GM21515 (cell line): Measurements from ENCODE around the gene KCNN3.
"Not testable (repeated sequence)": the region's sequence is repeated elsewhere in the genome, so short reads cannot be mapped to it uniquely, and the experiment has no call there.

Source experiments
- ATAC-seq: cut with Tn5 transposase; IDR thresholded peaks from one replicate; pipeline ENCODE4 v1.9.1; 2021; ENCODE audit not compliant: unreplicated experiment

Gene KCNN3

DNA sequence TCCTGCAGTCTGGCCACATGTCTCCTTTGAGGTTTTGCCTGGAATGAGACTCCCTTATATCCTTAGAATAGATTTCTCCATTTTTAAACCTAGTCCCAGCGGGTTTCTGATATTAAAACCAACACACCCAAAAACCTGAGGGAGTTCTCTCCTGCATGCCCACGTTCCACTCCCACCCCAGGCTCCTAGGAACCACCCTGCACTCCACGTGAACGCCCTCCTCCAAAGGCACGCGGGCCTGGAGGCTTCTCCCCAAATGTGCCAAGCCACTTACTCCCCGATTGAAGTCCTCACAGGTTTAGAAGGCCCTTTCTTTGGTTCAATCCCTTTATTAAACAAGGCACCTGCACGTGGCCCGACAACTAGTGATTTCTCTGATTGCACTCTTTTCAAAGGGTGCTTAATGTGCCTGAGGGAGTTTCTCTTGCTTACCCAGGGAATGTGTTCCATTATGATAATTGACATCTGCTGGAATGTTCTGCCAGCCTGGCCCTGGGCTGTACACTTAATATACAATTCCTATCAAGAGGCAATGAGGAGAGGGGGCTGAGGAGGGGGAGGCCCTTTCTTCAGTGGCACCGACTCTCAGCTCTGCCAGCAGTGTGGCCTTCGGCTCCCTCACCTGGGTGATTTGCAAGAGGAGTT, 157.8 kb downstream of the KCNN3 start:
- ATAC-seq: no peak

DNA sequence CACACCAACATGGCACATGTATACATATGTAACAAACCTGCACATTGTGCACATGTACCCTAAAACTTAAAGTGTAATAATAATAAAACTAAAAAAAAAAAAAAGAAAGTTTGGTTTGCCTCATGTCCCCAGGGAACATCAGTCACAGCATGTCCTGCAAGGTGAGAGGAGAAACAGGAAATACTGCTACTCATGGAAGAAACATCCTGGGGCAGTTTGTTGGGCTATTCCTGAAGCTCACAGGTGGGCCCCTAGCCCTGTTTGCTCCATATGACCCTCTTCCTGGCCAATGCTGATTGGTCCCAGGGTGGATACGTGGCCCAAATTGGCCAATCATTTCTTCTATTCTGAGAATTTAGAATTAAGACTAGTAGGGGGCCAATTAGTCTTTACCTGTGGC, 158.7 kb downstream of the KCNN3 start:
- ATAC-seq: no peak

DNA sequence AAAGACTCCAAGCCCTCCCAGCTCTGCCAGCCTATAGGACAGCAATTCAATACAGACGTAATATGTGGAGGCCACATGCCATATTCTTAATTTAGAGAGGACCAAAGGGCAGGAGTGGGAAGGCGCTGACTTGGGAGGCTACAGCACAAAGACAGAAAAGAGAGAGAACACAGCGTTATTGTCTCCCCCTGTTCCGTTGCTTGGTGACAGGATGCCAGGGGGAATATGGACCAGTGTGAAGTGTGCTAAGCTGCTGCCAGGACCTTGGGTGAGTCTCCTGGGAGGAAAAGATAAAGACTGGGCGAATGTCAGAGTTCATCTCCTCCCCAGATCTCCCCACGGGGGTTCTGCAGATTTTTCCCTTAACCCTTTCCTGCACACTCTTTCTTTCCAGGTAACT, 160.0 kb downstream of the KCNN3 start:
- ATAC-seq: no peak

DNA sequence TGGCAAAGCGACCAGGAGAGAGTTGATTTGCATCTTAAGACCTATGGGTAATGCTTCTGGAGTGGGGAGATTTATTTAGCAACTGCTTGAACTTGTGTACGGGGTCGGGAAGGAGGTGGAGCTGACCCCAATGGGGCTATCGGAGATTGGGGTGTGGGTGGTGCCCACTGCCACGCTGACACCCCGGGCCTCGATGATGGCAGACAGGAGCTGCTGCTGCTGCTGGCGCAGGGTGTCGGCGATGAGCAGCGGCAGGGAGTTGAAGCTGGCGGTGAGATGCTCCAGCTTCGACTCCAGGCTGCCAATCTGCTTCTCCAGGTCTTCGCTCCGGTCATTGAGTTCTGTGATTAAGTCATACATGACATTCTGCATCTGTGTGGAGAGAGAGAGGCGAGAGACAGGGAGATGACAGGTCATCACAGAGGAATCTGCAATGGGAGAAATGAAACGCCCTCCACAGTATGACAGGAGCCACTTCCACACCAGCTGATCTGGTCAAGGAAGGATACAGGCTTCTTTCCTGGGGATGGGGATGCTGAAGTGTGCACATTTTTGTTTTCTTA, 162.1 kb downstream of the KCNN3 start:
- no peak for ATAC-seq

DNA sequence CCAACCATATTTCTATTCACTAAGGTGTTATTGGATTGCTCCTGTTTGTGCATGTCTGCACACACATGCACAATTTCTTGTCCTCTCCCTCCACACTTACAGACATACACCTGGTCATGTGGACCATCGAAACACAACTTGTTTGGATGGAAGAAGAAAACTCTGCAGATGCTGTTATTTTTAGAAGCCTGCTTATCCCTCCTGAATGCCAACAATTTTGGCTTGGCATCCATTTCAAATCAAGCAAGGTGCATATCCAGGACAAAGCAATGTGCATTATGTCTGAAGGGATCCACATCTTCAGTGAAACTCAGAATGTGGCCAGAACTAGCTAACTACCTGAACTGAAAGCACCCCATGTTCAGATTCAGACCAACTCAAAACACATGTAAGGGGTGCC, 163.2 kb downstream of the KCNN3 start:
- ATAC-seq: no peak

DNA sequence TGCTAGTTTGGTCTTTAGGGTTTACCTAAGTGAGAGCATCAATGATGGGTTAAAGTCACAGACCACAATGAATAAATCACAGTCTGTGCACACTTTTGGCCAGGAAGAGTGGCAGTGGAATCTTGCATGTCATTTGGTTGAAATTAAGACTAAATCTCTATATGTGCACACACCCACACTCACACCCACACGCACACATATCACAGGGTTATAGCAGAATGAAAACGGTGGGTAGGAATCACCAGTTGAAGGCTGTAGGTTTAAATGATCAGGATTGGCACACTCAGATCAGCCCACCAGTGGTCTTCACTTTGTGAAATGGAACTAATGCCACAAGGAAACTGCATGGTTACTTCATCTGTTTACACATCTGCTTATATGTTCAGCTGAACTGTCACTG, 164.5 kb downstream of the KCNN3 start:
- no peak for ATAC-seq

DNA sequence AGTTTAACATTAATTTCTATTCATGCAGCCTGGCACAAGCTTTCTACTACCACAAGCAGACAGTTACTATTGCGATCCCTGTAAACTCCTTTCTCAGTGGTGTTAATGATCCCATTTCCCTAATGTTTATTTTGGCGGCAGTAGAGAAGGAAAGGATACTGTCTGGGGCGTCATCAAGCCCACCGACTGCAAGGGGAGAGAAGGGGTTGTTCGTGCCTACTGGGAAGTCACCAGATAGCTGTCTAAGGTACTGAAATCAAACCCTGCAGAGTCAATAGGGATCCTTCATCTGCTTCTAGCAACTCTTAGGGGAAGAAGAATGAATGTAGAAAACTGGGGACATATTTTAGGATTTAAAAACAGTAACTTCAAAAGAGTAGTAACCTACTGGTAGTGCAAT, 166.9 kb downstream of the KCNN3 start:
- no peak for ATAC-seq

DNA sequence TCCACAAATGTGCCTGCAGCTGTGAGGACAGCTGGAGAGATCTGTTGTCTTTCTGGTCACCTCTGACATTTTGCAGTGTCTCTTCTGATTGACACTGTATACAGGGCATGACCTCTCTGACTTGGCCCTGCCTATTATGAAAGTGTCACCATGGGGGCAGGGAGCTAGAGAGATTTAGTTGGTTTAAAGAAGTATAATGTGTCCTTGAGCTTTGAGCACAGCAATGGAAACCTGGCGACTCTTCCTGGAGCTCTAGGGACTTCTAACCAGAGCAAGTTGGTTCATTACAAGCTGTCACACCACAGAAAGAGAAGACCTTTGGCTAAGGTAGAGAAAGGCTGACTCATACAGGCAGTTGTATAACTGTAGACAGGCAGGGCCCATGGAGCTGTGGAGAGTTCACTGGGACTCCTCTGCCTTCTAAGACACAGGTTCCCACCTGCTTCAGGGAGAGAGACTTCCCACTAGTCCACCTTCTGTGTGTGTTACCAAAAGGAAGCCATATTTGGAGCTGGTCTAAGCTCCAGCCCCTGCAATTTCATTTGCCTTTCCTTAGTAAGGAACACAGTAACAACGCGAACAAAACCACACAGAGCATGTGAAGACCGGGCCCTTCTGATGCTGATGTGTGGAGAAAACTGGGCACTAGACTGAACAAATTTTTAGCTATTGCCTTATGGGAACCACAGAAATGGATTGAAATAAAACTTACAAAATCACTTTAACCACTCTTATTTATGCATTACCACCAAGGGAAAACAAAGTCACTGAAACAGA, 171.6 kb downstream of the KCNN3 start:
- ATAC-seq: no peak

DNA sequence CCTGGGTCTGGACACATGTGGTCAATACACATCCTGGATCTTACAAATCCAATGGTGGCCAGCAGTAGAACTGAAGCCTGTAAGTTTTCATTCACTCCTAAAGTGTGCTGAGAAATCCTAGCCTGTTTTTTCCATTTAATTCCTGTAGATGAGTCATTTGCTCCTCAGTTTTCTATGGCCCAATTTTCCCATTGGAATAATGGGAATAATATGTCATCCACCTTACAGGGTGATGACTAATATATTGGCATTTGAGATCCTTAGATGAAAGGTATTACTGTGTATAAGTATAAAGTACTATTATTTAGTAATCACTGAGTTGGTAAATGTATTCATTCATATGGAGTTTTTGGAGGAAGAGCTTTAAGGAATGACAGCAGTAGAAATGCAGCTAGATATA, 172.4 kb downstream of the KCNN3 start:
- ATAC-seq: no peak

DNA sequence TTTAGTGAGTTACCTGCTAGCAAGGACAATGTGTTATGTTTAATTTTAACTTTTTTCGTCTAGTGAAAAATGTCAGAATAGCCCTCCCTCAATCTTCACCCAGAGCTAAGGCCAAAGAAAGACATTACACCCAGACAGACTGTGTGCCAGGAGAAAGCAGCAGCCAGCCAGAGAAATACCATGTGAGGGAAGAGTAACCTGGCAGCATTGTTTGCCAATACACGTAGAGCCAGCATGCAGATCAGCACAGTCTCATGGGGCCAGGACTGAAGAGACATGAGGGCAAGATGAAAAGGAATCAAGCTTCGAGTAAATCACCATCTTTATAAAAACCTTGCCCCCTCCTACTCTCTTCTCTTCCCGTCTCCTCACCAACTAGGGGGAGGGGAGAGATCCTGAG, 173.6 kb downstream of the KCNN3 start:
- ATAC-seq: no peak

DNA sequence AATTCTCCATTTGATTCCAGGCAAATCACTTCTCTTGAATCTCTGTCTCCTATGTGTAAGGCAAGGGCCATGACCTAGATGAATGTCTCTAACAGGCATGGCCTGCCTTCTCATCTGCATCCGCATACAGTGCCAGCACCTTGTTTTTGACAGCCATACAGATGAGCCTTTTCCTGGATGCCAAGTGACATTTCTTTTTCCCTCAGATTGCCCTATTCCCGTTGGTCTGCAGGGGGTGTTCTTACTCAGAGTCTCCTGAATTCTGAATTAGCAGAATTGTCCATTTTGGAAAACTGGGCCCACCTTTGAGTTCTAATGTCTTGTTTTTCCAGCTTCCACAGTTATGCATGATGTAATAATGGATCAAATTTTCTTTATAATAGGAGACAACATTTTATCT, 174.1 kb downstream of the KCNN3 start:
- no peak for ATAC-seq

DNA sequence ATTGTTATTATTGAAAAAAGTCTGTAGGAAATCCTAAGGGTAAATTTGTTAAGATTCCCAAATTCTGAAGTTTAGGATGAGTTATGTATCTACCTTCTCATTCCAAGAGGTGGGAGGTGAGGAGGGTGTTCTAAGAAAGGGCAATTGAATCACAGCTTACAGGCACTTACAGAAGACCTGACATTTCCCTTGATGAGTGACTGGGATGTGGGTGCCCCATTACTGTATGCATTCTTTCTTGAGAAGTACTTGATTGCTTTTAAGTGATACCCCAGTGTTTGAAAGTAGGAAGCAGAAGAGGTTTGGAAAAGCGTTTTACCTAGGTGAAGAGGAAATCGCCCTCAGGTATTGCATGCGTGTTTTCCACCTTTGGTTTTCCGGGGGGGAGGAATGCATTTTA, 175.1 kb downstream of the KCNN3 start:
- ATAC-seq: no peak

DNA sequence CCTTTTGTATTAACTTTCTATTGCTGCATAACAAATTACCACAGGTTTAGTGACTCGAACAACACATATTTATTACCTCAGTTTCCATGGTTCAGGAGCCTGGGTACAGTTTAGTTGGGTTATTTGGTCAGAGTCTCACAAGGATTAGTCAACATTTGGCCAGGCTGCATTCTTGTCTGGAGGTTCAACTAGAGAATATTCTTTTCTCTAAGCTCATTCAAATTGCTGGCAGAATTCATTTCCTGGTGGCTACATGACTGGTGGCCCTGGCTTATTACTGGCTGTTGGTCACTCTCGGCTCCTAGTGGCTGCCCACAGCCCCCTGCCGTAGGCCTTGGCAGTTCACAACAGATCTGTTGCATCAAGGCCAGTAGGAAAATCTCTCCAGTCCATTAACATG, 181.0 kb downstream of the KCNN3 start:
- ATAC-seq: no peak

DNA sequence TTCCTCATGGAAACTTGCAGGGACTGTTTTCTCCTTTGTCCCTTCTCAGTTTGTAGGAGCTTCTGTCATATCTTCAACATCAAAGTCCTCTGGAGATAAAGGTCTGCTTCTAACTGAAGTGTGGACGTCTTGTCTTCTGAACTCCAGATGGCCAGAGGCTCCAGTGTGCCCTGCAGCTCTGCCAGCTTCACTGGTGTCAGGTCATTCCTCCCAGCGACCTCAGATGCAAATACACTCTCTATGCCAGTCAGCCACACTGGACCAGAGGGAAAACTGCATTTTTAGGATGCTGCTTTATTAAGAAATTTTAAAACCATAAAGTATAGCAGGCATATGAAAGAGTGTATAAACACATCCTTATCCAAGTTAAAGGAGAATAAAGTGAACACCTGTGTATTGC, 183.6 kb downstream of the KCNN3 start:
- ATAC-seq: no peak

DNA sequence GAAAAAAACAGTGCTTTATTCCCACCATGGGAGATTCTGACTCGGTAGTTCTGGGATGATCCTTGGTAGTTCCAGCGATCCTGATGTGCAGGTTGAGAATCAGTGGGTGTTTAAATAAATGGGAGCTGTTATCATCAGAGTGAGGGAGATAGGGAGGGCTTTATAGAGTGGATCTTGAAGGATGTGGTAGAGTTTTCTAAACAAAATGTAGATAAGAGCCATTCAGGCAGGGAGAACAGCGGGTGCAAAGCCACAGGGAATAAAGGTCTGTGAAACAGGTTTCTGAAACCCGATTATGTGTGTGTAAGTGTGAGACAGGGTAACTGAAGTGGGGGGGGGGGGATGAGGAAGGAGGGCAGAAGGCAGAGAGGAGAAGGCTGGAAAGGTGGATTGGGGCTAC, 186.3 kb downstream of the KCNN3 start:
- no peak for ATAC-seq

DNA sequence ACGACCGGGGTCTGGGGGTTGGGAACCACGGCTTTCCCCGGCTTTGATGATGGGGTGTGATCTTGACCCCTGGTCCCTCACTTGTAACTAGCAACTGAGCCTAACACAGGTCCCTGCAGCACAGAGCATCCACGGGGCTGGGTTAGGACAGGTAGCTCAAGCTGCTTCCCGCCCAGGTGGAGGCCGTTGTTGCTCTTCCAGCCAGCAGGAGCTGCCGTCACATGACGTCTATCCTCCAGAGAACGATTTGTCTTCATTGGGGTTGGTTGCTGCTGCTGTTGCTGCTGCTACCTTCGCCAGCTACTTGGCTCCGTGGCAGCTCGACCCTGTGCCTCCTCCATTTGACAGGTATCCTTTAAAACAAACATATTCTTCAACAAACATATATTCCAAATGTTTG, 187.8 kb downstream of the KCNN3 start:
- ATAC-seq: no peak

DNA sequence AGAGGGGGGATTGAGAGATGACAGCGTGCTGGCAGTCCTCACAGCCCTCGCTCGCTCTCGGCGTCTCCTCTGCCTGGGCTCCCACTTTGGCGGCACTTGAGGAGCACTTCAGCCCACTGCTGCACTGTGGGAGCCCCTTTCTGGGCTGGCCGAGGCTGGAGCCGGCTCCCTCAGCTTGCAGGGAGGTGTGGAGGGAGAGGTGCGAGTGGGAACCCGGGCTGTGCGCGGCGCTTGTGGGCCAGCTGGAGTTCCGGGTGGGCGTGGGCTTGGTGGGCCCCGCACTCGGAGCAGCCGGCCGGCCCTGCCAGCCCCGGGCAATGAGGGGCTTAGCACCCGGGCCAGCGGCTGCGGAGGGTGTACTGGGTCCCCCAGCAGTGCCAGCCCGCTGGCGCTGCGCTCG, 192.2 kb downstream of the KCNN3 start:
- not testable (repeated sequence) for ATAC-seq

DNA sequence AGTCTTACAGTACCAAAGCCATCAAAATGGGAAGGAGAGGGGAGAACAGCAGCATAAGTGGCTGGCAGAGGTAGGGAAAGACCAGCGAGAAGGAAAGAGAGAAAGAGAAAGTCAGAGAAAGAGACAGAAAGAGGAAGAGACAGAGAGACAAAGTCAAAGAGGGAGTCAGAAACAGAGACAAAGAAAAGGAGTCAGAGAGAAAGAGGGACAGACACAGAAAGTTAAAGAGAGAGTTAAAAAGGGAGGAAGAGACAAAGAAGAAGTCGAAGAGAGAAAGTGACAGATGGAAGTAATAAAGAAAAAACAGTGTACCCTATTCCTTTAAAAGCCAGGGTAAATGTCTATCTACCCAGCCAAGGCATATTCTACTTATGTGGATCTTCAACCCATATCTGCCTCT, 193.2 kb downstream of the KCNN3 start:
- ATAC-seq: not testable (repeated sequence)

DNA sequence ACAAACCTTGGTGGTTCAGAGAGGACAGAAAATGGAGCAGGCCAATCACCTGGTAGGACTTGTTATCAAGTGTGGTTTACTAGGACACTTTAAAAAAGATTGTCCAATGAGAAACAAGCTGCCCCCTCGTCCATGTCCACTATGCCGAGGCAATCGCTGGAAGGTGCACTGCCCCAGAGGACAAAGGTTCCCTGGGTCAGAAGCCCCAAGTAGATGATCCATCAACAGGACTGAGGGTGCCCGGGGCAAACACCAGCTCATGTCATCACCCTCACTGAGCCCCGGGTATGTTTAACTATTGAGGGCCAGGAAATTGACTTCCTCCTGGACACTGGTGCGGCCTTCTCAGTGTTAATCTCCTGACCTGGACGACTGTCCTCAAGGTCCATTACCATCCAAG, 195.6 kb downstream of the KCNN3 start:
- not testable (repeated sequence) for ATAC-seq

DNA sequence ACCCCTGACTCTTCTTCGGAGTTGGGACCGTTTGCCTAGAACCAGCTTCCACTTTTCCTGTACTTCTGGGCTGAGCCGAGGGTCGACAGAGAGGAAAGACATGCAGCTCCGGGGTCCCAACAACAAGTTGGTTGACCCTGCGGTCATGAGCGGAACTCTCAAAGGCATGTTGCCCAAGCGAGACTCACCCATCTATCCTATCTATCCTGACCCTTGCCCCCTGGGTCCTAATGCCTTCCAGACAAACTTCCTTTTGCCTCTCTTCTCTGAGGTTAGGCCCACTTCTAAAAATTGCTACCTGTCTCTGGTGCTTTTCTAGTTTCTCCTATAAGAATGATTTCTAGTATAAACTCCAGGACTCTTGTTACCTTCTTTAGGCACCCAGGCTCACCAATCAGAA, 197.8 kb downstream of the KCNN3 start:
- not testable (repeated sequence) for ATAC-seq

DNA sequence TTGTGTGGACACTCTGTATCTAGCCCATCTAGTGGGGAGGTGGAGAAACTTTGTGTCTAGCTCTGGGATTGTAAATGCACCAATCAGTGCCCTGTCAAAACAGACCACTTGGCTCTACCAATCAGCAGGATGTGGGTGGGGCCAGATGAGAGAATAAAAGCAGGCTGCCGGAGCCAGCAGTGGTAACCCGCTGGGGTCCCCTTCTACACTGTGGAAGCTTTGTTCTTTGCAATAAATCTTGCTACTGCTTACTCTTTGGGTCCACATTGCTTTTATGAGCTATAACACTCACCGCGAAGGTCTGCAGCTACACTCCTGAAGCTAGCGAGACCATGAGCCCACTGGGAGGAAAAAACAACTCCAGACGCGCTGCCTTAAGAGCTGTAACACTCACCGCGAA, 198.7 kb downstream of the KCNN3 start:
- not testable (repeated sequence) for ATAC-seq
